Measurements from ENCODE around the gene NDUFV3.
"Not testable (repeated sequence)": the region's sequence is repeated elsewhere in the genome, so short reads cannot be mapped to it uniquely, and the experiment has no call there.

GRCh38 chr21:42951193-42951592 is 58.1 kb downstream of the NDUFV3 start:
- not testable (repeated sequence) for TF ChIP-seq POLR2AphosphoS5 (IDR thresholded peaks at IDR 0.05; ENCODE audit: borderline replicate concordance, low read depth, low read length); EZH2 (IDR thresholded peaks at IDR 0.05)

Measured in SK-N-MC (cell line).